Gastrocnemius medialis (tissue), 4 donors: Measurements from ENCODE around the gene TTL. TPM values are rescaled to one million over a fixed set of nuclear protein-coding genes. Genes with fewer than 3 reads are reported as not detected.

Experiments used
- ATAC-seq, 2 donors: fragments of 150-250 bp; one replicate each; pipeline ENCODE4 v1.9.1; 2016
- DNase-seq, 2 donors: peaks; one replicate each; pipeline ENCODE4 v3.0.0-alpha.2; 2019
- H3K27ac ChIP-seq, 4 donors: fragments of 200-600 bp; sonication (generic); 1 replicate in 1 of 4; 2 replicates in 3 of 4; pipeline ENCODE4 v1.5.1; 2016 to 2018; ENCODE audit warnings: mild to moderate bottlenecking in 2 of 4, moderate library complexity in 1 of 4
- H3K27me3 ChIP-seq, 3 donors: fragments of 200-600 bp; sonication (generic) in 2 of 3; 1 replicate in 1 of 3; 2 replicates in 2 of 3; pipeline versions ENCODE4 v1.5.1 to v1.6.0; 2016 to 2019; ENCODE audit warnings: mild to moderate bottlenecking in 1 of 3, moderate library complexity in 1 of 3
- H3K36me3 ChIP-seq, 2 donors: fragments of 200-600 bp; sonication (generic) in 1 of 2; one replicate each; pipeline ENCODE4 v1.5.1; 2017 to 2018
- H3K4me1 ChIP-seq, 2 donors: fragments of 200-600 bp; sonication (generic) in 1 of 2; one replicate each; pipeline ENCODE4 v1.5.1; 2016 to 2017; ENCODE audit warnings: mild to moderate bottlenecking in 2 of 2
- H3K4me3 ChIP-seq, 4 donors: fragments of 200-600 bp; sonication (generic) in 3 of 4; 1 replicate in 1 of 4; 2 replicates in 3 of 4; pipeline ENCODE4 v1.5.1; 2016 to 2019; ENCODE audit warnings: mild to moderate bottlenecking in 2 of 4
- H3K9me3 ChIP-seq, 3 donors: fragments of 200-600 bp; sonication (generic) in 2 of 3; 1 replicate in 1 of 3; 2 replicates in 2 of 3; pipeline ENCODE4 v1.5.1; 2016 to 2019
- POLR2A ChIP-seq, 2 donors: fragments of 450-650 bp; IDR thresholded peaks; one replicate each; pipeline ENCODE4 v1.6.1; 2017; ENCODE audit warnings: antibody characterized with exemption in 2 of 2, mild to moderate bottlenecking in 2 of 2, moderate library complexity in 2 of 2
- in situ Hi-C, 4 donors: fragments of 200-750 bp; cut with MboI; loops; one replicate each; pipeline versions ENCODE4 v1.15.0 to v1.8.0; 2017; ENCODE audit warnings: low sequenced_read_pairs in 4 of 4
- intact Hi-C: fragments of 100-400 bp; cut with DNase I; formaldehyde crosslinking; loops from one replicate; pipeline ENCODE4 v1.15.1; 2023; ENCODE audit warnings: low total_unique reads
- total RNA-seq, 4 donors: library from RNA; depleted of rRNA; stranded (reverse); fragments of >200 nt; gene quantifications; one replicate each; pipeline versions ENCODE4 v1.1.0 to v1.2.3, GENCODE V29; 2016
- TF ChIP-seq, protein P1 (sequence below), 5 experiments: fragments of 450-650 bp in 3 of 5; fragments of 200-600 bp in 2 of 5; sonication (generic) in 2 of 5; IDR thresholded peaks in 4 of 5; conservative IDR thresholded peaks in 1 of 5; 1 replicate in 4 of 5; 2 replicates in 1 of 5; pipeline ENCODE4 v1.5.1; 2016 to 2019; ENCODE audit warnings: antibody characterized with exemption in 5 of 5, mild to moderate bottlenecking in 3 of 5, moderate library complexity in 3 of 5

Gene TTL
- total RNA-seq, 4 donors from 2014 or later, result 33.0 to 61.0 (median 46.5) TPM

DNA sequence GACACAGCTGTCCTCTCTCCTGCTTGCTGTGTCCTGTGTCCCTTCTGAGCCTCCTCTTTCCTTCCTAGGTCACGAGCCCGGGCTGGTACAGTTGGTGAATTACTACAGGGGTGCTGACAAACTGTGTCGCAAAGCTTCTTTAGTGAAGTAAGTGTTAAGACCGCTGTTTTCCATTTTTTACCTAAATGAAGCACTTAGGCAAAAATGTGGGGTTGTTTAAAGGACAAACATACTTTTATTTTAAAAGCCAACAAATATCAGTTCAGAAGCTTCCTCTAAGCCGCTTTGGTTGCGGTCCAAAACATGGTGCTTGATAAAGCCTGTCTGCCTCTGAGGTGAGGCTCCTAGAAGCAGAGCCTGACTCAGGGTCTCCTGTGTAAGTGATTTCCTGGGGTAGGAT is 3.9 kb downstream of the TTL start:
- no peaks in the 10 kb centered on the region for H3K36me3 ChIP-seq

DNA sequence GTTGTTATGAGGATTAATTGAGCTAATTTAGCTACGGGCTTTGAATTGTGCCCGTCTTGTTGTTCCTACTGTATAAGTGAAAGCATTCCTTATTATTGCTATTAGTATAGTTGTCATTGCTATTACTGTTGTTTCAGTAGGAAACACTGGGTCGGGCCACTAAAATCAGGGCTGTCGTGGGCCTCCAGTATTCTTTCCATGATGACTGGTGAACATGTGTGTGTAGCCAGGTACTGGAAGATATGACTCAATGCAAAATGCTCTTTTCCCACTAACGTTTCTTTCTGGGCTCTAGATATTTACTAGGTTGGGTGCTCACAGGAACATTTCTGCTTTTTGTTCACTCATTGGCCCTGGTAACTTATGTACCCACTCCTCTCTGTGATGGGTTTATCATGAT is 4.9 kb downstream of the TTL start:
- no peaks in the 10 kb centered on the region for H3K36me3 ChIP-seq
- no peak for ATAC-seq
- H3K4me1 ChIP-seq, result peaks cover 11 to 25% of the 10 kb centered on the region in 2 donors
- H3K27ac ChIP-seq, result no peak overlapping the region
- no peak for TF ChIP-seq POLR2A (IDR thresholded peaks at IDR 0.05)
- H3K9me3 ChIP-seq, result no peaks in the 10 kb centered on the region
- no peak for DNase-seq
- intact Hi-C loops, result no loop called here
- in situ Hi-C loops, result loop anchor here in 2 of 4 donors (10.0 to 25.0 kb wide), 2 partner anchors 98 to 225 kb away; partner anchors contain the start of genes CHCHD5 (in 1 of the 2) and ZC3H8 (in 1 of the 2)
- no peak overlapping the region for H3K4me3 ChIP-seq
- no peaks in the 10 kb centered on the region for H3K27me3 ChIP-seq

More for the DNA sequence above, 3.9 kb downstream of the TTL start:
- Histone ChIP-seq H3K27ac (no peak overlapping the region), H3K27me3 (no peaks in the 10 kb centered on the region), H3K9me3 (no peaks in the 10 kb centered on the region), H3K4me1 (peaks cover 12 to 25% of the 10 kb centered on the region in 2 donors), H3K4me3 (no peak overlapping the region)
- no peak for DNase-seq
- ATAC-seq, result no peak
- TF ChIP-seq, protein P1, sequence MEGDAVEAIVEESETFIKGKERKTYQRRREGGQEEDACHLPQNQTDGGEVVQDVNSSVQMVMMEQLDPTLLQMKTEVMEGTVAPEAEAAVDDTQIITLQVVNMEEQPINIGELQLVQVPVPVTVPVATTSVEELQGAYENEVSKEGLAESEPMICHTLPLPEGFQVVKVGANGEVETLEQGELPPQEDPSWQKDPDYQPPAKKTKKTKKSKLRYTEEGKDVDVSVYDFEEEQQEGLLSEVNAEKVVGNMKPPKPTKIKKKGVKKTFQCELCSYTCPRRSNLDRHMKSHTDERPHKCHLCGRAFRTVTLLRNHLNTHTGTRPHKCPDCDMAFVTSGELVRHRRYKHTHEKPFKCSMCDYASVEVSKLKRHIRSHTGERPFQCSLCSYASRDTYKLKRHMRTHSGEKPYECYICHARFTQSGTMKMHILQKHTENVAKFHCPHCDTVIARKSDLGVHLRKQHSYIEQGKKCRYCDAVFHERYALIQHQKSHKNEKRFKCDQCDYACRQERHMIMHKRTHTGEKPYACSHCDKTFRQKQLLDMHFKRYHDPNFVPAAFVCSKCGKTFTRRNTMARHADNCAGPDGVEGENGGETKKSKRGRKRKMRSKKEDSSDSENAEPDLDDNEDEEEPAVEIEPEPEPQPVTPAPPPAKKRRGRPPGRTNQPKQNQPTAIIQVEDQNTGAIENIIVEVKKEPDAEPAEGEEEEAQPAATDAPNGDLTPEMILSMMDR (IDR thresholded peaks at IDR 0.05 in 4 of 5, conservative IDR thresholded peaks at IDR 0.05 in 1 of 5), result no peak
- no peak for TF ChIP-seq POLR2A (IDR thresholded peaks at IDR 0.05)
- in situ Hi-C loops, result loop anchor here in 2 of 4 donors (10.0 to 25.0 kb wide), 2 partner anchors 99 to 224 kb away; partner anchors contain the start of genes CHCHD5 (in 1 of the 2) and ZC3H8 (in 1 of the 2)
- intact Hi-C loops, result no loop called here

DNA sequence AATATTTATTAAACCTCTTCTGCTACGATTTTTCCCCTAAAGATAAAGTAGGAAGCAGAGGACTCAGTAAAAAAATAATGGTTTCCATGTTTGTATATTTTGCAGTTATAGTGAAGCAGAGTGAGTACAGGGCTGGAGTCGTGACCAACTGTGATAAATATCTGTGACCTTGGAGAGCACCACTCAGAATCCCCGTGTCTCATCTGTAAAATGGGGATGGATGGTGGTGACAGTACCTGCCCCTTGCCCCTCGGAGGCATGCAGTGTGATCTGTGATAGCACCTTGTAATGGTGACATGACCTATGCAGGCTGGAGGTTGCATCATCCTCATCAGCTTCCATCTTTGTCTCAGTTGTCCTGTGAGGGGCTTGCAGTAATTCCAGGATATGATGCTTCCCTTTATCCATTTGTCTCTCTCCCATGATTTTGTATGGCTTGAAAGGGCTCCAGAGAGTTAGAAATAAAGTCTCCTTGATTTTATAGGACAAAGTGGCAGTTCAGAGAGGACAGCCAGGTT is 5.5 kb downstream of the TTL start:
- H3K9me3 ChIP-seq, result no peaks in the 10 kb centered on the region
- H3K4me3 ChIP-seq, result no peak overlapping the region
- H3K27ac ChIP-seq, result no peak overlapping the region
- H3K36me3 ChIP-seq, result no peaks in the 10 kb centered on the region
- DNase-seq, result no peak
- intact Hi-C loops (no loop called here), in situ Hi-C loops (loop anchor here in 2 of 4 donors (10.0 to 25.0 kb wide), 2 partner anchors 97 to 225 kb away; partner anchors contain the start of genes CHCHD5 (in 1 of the 2) and ZC3H8 (in 1 of the 2))
- ATAC-seq, result no peak
- H3K27me3 ChIP-seq, result no peaks in the 10 kb centered on the region
- TF ChIP-seq, protein P1 (IDR thresholded peaks at IDR 0.05 in 4 of 5, conservative IDR thresholded peaks at IDR 0.05 in 1 of 5), result no peak
- TF ChIP-seq POLR2A (IDR thresholded peaks at IDR 0.05), result no peak
- peaks cover 11 to 25% of the 10 kb centered on the region in 2 donors for H3K4me1 ChIP-seq

DNA sequence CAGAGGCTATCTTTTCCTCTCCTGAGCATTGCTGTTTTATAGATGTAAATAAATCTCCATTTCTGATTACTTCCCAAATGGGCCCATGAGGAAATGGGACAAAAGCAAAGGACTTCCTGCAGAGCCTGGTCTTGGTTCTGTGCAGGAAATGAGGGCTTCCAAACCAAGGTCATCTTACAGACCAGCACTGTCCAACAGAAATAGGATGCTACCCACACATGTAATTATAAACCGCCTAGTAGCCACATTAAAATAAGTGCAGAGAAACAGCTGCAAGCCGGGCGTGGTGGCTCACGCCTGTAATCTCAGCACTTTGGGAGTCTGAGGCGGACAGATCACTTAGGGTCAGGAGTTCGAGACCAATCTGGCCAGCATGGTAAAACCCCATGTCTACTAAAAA is 6.2 kb downstream of the TTL start:
- Histone ChIP-seq H3K4me1 (peaks cover 4 to 22% of the 10 kb centered on the region in 2 donors), H3K27me3 (no peaks in the 10 kb centered on the region), H3K27ac (no peak overlapping the region), H3K9me3 (no peaks in the 10 kb centered on the region), H3K4me3 (no peak overlapping the region), H3K36me3 (no peaks in the 10 kb centered on the region)
- in situ Hi-C loops, result loop anchor here in 2 of 4 donors (10.0 to 25.0 kb wide), 2 partner anchors 97 to 226 kb away; partner anchors contain the start of genes CHCHD5 (in 1 of the 2) and ZC3H8 (in 1 of the 2)
- no peak for TF ChIP-seq POLR2A (IDR thresholded peaks at IDR 0.05)
- intact Hi-C loops, result no loop called here
- DNase-seq (no peak), ATAC-seq (no peak)

DNA sequence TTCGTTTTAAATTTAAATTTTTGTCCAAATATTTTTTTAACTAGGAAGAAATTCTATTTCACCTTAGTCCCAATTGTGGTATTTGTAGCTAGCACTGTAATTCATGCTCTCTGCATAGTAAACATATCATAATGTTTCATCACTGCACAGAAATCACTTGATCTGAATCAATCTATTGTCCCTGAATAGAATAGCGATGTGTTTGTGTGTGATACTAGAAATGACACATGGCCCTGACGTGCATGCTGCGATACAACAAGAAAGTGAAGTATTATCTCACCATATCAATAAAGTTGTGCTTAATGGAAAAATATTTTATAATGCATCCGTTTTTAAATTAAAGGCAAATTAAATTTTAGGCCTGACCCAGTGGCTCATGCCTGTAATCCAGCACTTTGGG is 10.0 kb downstream of the TTL start:
- ATAC-seq (no peak), DNase-seq (no peak)
- in situ Hi-C loops, result loop anchor here in 1 of 4 donors (25.0 kb wide), 1 partner anchor 230 kb away; the partner anchor contains the start of gene ZC3H8
- peaks cover 0 to 29% of the 10 kb centered on the region in 2 donors for H3K4me1 ChIP-seq
- no peak for TF ChIP-seq POLR2A (IDR thresholded peaks at IDR 0.05)
- TF ChIP-seq, protein P1 (IDR thresholded peaks at IDR 0.05 in 4 of 5, conservative IDR thresholded peaks at IDR 0.05 in 1 of 5), result no peak
- H3K9me3 ChIP-seq, result no peaks in the 10 kb centered on the region
- intact Hi-C loops, result no loop called here
- no peak overlapping the region for H3K27ac ChIP-seq
- H3K27me3 ChIP-seq, result no peaks in the 10 kb centered on the region
- H3K4me3 ChIP-seq, result no peak overlapping the region
- peaks cover 0 to 10% of the 10 kb centered on the region in 2 donors for H3K36me3 ChIP-seq
